Body of pancreas (tissue), 4 donors: Measurements from ENCODE around the gene PRRX1.

Source experiments
- POLR2A ChIP-seq, 3 donors: fragments of 450-650 bp; IDR thresholded peaks; one replicate each; pipeline ENCODE4 v1.6.1; 2016; ENCODE audit warnings: antibody characterized with exemption in 3 of 3, mild to moderate bottlenecking in 2 of 3
- TF ChIP-seq, protein P1 (sequence below), 7 experiments: fragments of 450-650 bp in 4 of 7; fragments of 200-600 bp in 3 of 7; sonication (generic) in 3 of 7; IDR thresholded peaks; one replicate each; pipeline ENCODE4 v1.5.1; 2016 to 2019; ENCODE audit warnings: antibody characterized with exemption in 7 of 7

DNA sequence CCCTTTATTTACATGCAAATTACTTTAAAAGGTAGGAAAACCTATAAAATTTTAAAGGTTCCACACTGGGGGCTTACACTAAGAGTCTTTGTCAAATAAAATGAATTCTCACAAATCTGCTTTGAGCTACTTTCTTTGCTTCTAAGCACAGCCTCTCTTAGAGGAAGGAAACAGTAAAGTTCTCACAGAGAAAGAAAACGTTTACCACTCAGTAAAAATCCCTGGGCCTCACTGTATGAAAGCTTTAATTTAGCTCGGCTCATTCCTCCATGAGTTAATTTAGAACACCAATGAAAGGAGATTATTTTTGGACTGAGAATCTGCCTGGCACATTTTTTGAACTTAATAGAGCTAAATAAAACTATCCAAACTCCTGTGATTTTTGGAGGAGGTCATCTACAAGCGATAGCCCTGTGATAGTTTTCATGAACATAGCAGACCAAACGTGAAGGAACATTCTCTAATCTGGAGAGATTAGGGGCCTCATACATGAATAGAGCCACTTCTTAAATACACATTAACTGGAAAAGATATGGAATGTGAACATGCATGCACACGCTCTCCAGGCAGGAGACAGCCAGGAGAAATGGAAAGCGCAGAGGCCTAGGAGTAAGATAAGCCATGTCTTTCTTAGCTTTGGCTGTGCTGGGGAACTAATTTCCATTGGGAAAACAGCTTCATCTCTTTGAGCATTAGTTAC lies 32.8 kb downstream of the PRRX1 start:
- TF ChIP-seq, protein P1, sequence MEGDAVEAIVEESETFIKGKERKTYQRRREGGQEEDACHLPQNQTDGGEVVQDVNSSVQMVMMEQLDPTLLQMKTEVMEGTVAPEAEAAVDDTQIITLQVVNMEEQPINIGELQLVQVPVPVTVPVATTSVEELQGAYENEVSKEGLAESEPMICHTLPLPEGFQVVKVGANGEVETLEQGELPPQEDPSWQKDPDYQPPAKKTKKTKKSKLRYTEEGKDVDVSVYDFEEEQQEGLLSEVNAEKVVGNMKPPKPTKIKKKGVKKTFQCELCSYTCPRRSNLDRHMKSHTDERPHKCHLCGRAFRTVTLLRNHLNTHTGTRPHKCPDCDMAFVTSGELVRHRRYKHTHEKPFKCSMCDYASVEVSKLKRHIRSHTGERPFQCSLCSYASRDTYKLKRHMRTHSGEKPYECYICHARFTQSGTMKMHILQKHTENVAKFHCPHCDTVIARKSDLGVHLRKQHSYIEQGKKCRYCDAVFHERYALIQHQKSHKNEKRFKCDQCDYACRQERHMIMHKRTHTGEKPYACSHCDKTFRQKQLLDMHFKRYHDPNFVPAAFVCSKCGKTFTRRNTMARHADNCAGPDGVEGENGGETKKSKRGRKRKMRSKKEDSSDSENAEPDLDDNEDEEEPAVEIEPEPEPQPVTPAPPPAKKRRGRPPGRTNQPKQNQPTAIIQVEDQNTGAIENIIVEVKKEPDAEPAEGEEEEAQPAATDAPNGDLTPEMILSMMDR (IDR thresholded peaks at IDR 0.05) = no peak
- TF ChIP-seq POLR2A (IDR thresholded peaks at IDR 0.05) = no peak
